Ovary (tissue), 3 donors: ENCODE data around the gene CELF2.

Experiments
- CTCF ChIP-seq, 3 donors: fragments of 450-650 bp in 2 of 3; fragments of 200-600 bp in 1 of 3; IDR thresholded peaks; one replicate each; pipeline versions ENCODE4 v1.5.1 to v1.8.0; 2016 to 2022; ENCODE audit warnings: antibody characterized with exemption in 3 of 3, mild to moderate bottlenecking in 1 of 3
- EP300 ChIP-seq: sonication (generic); formaldehyde crosslinking; IDR thresholded peaks from one replicate; pipeline ENCODE4 v1.6.1; 2017; ENCODE audit warnings: antibody characterized with exemption
- POLR2A ChIP-seq: fragments of 450-650 bp; IDR thresholded peaks from one replicate; pipeline ENCODE4 v1.6.1; 2017; ENCODE audit warnings: antibody characterized with exemption, mild to moderate bottlenecking, moderate library complexity
- donor health status: DM: no; HTN: no; CAD: no.

DNA sequence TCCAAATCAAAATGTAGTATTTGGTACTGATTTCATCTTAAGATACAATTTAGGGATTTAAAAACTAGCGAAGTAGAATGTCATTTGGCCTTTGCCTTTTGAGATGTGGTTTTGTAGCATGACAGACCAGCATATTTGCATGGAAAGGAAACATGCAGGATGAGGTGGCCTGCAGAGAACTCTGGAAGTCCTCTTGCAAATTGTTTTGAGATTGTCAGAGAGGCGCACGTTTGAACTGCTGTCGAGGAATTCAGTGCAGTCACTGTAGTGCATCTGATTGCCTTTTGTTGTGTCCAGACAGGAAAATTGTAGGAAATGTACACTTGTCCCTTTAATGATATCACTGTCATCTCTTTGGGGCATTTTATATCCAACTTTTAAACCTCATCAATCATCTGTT, 136.7 kb downstream of the CELF2 start:
- no peak for TF ChIP-seq POLR2A
- no peak for TF ChIP-seq CTCF (IDR thresholded peaks at IDR 0.05)
- TF ChIP-seq EP300, result no peak
